PC-9 (cell line): Measurements from ENCODE around the gene EGFR.

Experiments
- CTCF ChIP-seq: fragments of 200-600 bp; sonication (generic); conservative IDR thresholded peaks from 2 replicates; pipeline ENCODE4 v1.6.1; 2017; ENCODE audit warnings: mixed run types, antibody characterized with exemption, mild to moderate bottlenecking, moderate library complexity
- EZH2 ChIP-seq: fragments of 200-600 bp; sonication (generic); IDR thresholded peaks from 2 replicates; pipeline ENCODE4 v1.8.0; 2017; ENCODE audit warnings: antibody characterized with exemption, low read depth

- no peak for TF ChIP-seq CTCF
- TF ChIP-seq EZH2: no peak
Observed at GRCh38 chr7:55162476-55162875, 143.7 kb downstream of the EGFR start.
